SK-N-SH (cell line): Measurements from ENCODE around the gene SRGAP1. TPM values are rescaled to one million over a fixed set of nuclear protein-coding genes. Genes with fewer than 3 reads are reported as not detected.

Experiments used
- CTCF ChIA-PET: fragments of 300-600, 350-600 bp; formaldehyde crosslinking; extraction: SDS; loops from one replicate; lab custom pipeline; 2021; lab: Yijun Ruan, JAX
- POLR2A ChIA-PET: fragments of 350-600 bp; sonication (Branson Sonifier 250); formaldehyde crosslinking; extraction: SDS; loops from one replicate; lab custom pipeline; 2020; ENCODE audit warnings: antibody characterized with exemption, inconsistent platforms; lab: Yijun Ruan, JAX
- DNase-seq: peaks from one replicate; pipeline ENCODE4 v3.0.0; 2012
- H2AFZ ChIP-seq: fragments of 200-600 bp; sonication (generic); 2 replicates; pipeline ENCODE4 v1.8.1; 2016; ENCODE audit warnings: antibody characterized with exemption, mild to moderate bottlenecking, low read depth
- H3F3A ChIP-seq: fragments of 200-600 bp; sonication (generic); replicated peaks from 2 replicates; pipeline ENCODE3; 2016; ENCODE audit warnings: antibody characterized with exemption, mild to moderate bottlenecking; ENCODE audit not compliant: insufficient read depth
- H3K27ac ChIP-seq, 2 experiments: fragments of 200-500 bp in 1 of 2; fragments of 200-600 bp in 1 of 2; sonication (Bioruptor generic) in 1 of 2; sonication (generic), shearing (Covaris generic) in 1 of 2; 2 replicates each; pipeline versions ENCODE4 v1.5.1 to v1.6.1; 2014 to 2016; ENCODE audit warnings: low read depth in 2 of 2, inconsistent platforms in 1 of 2, low read length in 1 of 2, mild to moderate bottlenecking in 1 of 2, mixed read lengths in 1 of 2
- H3K27me3 ChIP-seq: fragments of 200-600 bp; sonication (generic), shearing (Covaris generic); 2 replicates; pipeline ENCODE4 v1.6.1; 2016; ENCODE audit warnings: mixed run types; ENCODE audit not compliant: insufficient read depth
- H3K36me3 ChIP-seq, 2 experiments: fragments of 200-500 bp in 1 of 2; fragments of 200-600 bp in 1 of 2; sonication (Bioruptor generic) in 1 of 2; sonication (generic) in 1 of 2; replicated peaks in 1 of 2; 2 replicates each; pipeline versions ENCODE3 to v1.5.1; 2014 to 2016; ENCODE audit warnings: low read length in 1 of 2, mild to moderate bottlenecking in 1 of 2; ENCODE audit not compliant: insufficient read depth in 2 of 2, control insufficient read depth in 1 of 2
- H3K4me1 ChIP-seq, 2 experiments: fragments of 200-500 bp in 1 of 2; fragments of 200-600 bp in 1 of 2; sonication (Bioruptor generic) in 1 of 2; sonication (generic), shearing (Covaris generic) in 1 of 2; 2 replicates each; pipeline versions ENCODE4 v1.5.1 to v1.6.1; 2014 to 2016; ENCODE audit warnings: low read depth in 1 of 2, low read length in 1 of 2, mixed run types in 1 of 2; ENCODE audit not compliant: insufficient read depth in 2 of 2, control insufficient read depth in 1 of 2
- H3K4me2 ChIP-seq: fragments of 200-600 bp; sonication (generic), shearing (Covaris generic); 2 replicates; pipeline ENCODE4 v1.6.1; 2017; ENCODE audit warnings: mixed run types
- H3K4me3 ChIP-seq, 2 experiments: fragments of 200-500 bp in 1 of 2; fragments of 200-600 bp in 1 of 2; sonication (Bioruptor generic) in 1 of 2; sonication (generic), shearing (Covaris generic) in 1 of 2; 2 replicates each; pipeline versions ENCODE4 v1.5.1 to v1.8.1; 2014 to 2016; ENCODE audit warnings: low read depth in 2 of 2, inconsistent platforms in 1 of 2, low read length in 1 of 2, mild to moderate bottlenecking in 1 of 2, mixed read lengths in 1 of 2, moderate library complexity in 1 of 2
- H3K79me2 ChIP-seq: fragments of 200-600 bp; sonication (generic); 2 replicates; pipeline ENCODE4 v1.8.1; 2017; ENCODE audit warnings: mild to moderate bottlenecking; ENCODE audit not compliant: insufficient read depth
- H3K9ac ChIP-seq: fragments of 200-600 bp; sonication (generic); 2 replicates; pipeline ENCODE4 v1.6.1; 2017; ENCODE audit warnings: mixed run types
- H3K9me2 ChIP-seq: fragments of 200-600 bp; sonication (generic); 2 replicates; pipeline ENCODE4 v1.6.1; 2017; ENCODE audit warnings: mixed run types
- H3K9me3 ChIP-seq: fragments of 200-600 bp; sonication (generic); 2 replicates; pipeline ENCODE4 v1.6.1; 2017; ENCODE audit warnings: mixed run types, mild to moderate bottlenecking, moderate library complexity
- H4K20me1 ChIP-seq: fragments of 200-600 bp; sonication (generic); 2 replicates; pipeline ENCODE4 v1.6.1; 2017; ENCODE audit warnings: mild to moderate bottlenecking, mixed run types; ENCODE audit not compliant: insufficient read depth
- CTCF ChIP-seq: fragments of 200-600 bp; sonication (generic); IDR thresholded peaks from 2 replicates; pipeline ENCODE4 v1.6.1; 2017; ENCODE audit warnings: antibody characterized with exemption, mild to moderate bottlenecking, moderate library complexity
- EZH2phosphoT487 ChIP-seq: fragments of 200-600 bp; sonication (generic); IDR thresholded peaks from 2 replicates; pipeline ENCODE4 v1.6.1; 2017; ENCODE audit warnings: low read depth, mixed run types, mild to moderate bottlenecking, antibody characterized with exemption, moderate library complexity, borderline replicate concordance
- JUND ChIP-seq: IDR thresholded peaks from 2 replicates; pipeline ENCODE4 v1.4.0; 2012
- MEF2A ChIP-seq: IDR thresholded peaks from 2 replicates; pipeline ENCODE4 v1.4.0; 2012; ENCODE audit warnings: low read depth, borderline replicate concordance
- PBX3 ChIP-seq: IDR thresholded peaks from 2 replicates; pipeline ENCODE4; 2012
- RAD21 ChIP-seq: IDR thresholded peaks from 2 replicates; pipeline ENCODE4 v1.6.1; 2012; ENCODE audit warnings: mild to moderate bottlenecking, low read length
- RXRA ChIP-seq: IDR thresholded peaks from 2 replicates; pipeline ENCODE4 v1.4.0; 2012; ENCODE audit warnings: low read depth, mild to moderate bottlenecking, borderline replicate concordance
- SMC3 ChIP-seq: IDR thresholded peaks from 2 replicates; pipeline ENCODE4 v1.6.1; 2012; ENCODE audit warnings: low read depth, low read length, improper control_type of control experiment
- TCF12 ChIP-seq: IDR thresholded peaks from 2 replicates; pipeline ENCODE4 v1.4.0; 2012
- WGBS: methylation state at CpG from one replicate; pipeline ENCODE4 v1.1.6; 2017; ENCODE audit warnings: low lambda C conversion rate; 5-methylcytosine and 5-hydroxymethylcytosine counted together
- polyA plus RNA-seq, 3 experiments: library from polyadenylated mRNA; depleted of rRNA; stranded (reverse); fragments of >200 nt; gene quantifications; 2 replicates each; pipeline ENCODE4 v1.2.3, GENCODE V29; 2012
- TF ChIP-seq, protein P1 (sequence below): IDR thresholded peaks from 2 replicates; pipeline ENCODE4 v1.4.0; 2012; ENCODE audit warnings: low read depth, borderline replicate concordance
- TF ChIP-seq, protein P2 (sequence below): IDR thresholded peaks from 2 replicates; pipeline ENCODE4 v1.6.1; 2012; ENCODE audit warnings: mild to moderate bottlenecking, low read depth, low read length, moderate library complexity
- TF ChIP-seq, protein P3 (sequence below): fragments of 150-350 bp; IDR thresholded peaks from 2 replicates; pipeline ENCODE4 v1.6.1; 2017; ENCODE audit warnings: antibody characterized with exemption, low read length, low read depth, borderline replicate concordance
- TF ChIP-seq, protein P4 (sequence below): IDR thresholded peaks from 2 replicates; pipeline ENCODE4 v1.4.0; 2012; ENCODE audit warnings: low read depth, borderline replicate concordance

The SRGAP1 gene
- polyA plus RNA-seq, 1 of the 3 experiments (the other 2 are of a cell fraction) = 2.6 TPM

GRCh38 chr12:63964301-63964700 is 119.8 kb downstream of the SRGAP1 start:
- DNase-seq = no peak
- Histone ChIP-seq H3K4me2 (no peak overlapping the region), H3K9ac (no peak overlapping the region), H3K27me3 (no peaks in the 10 kb centered on the region), H3F3A (peaks cover 7% of the 10 kb centered on the region), H3K79me2 (peaks cover 23% of the 10 kb centered on the region), H3K9me2 (no peaks in the 10 kb centered on the region), H4K20me1 (no peaks in the 10 kb centered on the region), H3K4me3 (no peak overlapping the region), H3K27ac (no peak overlapping the region), H3K4me1 (peaks cover 26 to 34% of the 10 kb centered on the region in 2 experiments; a peak in 3 of 4 replicates), H3K36me3 (no peaks in the 10 kb centered on the region), H3K9me3 (no peaks in the 10 kb centered on the region), H2AFZ (no peak overlapping the region)
- ChIA-PET CTCF (interaction anchor here (0.6 to 3.2 kb wide), 5 partner anchors 9 to 1299 kb away, joined by 3 to 16 read pairs (median 3); partner anchors contain the start of gene SRGAP1), POLR2A (no interaction called here)
- WGBS = 100% methylated on average over 1 of the region's 1 CpG
- TF ChIP-seq, protein P1, sequence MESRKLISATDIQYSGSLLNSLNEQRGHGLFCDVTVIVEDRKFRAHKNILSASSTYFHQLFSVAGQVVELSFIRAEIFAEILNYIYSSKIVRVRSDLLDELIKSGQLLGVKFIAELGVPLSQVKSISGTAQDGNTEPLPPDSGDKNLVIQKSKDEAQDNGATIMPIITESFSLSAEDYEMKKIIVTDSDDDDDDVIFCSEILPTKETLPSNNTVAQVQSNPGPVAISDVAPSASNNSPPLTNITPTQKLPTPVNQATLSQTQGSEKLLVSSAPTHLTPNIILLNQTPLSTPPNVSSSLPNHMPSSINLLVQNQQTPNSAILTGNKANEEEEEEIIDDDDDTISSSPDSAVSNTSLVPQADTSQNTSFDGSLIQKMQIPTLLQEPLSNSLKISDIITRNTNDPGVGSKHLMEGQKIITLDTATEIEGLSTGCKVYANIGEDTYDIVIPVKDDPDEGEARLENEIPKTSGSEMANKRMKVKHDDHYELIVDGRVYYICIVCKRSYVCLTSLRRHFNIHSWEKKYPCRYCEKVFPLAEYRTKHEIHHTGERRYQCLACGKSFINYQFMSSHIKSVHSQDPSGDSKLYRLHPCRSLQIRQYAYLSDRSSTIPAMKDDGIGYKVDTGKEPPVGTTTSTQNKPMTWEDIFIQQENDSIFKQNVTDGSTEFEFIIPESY = no peak
- no peak for TF ChIP-seq JUND
- TF ChIP-seq, protein P2, sequence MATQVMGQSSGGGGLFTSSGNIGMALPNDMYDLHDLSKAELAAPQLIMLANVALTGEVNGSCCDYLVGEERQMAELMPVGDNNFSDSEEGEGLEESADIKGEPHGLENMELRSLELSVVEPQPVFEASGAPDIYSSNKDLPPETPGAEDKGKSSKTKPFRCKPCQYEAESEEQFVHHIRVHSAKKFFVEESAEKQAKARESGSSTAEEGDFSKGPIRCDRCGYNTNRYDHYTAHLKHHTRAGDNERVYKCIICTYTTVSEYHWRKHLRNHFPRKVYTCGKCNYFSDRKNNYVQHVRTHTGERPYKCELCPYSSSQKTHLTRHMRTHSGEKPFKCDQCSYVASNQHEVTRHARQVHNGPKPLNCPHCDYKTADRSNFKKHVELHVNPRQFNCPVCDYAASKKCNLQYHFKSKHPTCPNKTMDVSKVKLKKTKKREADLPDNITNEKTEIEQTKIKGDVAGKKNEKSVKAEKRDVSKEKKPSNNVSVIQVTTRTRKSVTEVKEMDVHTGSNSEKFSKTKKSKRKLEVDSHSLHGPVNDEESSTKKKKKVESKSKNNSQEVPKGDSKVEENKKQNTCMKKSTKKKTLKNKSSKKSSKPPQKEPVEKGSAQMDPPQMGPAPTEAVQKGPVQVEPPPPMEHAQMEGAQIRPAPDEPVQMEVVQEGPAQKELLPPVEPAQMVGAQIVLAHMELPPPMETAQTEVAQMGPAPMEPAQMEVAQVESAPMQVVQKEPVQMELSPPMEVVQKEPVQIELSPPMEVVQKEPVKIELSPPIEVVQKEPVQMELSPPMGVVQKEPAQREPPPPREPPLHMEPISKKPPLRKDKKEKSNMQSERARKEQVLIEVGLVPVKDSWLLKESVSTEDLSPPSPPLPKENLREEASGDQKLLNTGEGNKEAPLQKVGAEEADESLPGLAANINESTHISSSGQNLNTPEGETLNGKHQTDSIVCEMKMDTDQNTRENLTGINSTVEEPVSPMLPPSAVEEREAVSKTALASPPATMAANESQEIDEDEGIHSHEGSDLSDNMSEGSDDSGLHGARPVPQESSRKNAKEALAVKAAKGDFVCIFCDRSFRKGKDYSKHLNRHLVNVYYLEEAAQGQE = no peak
- TF ChIP-seq CTCF = no peak
- TF ChIP-seq TCF12 = no peak
- no peak for TF ChIP-seq MEF2A
- TF ChIP-seq EZH2phosphoT487 = no peak
- no peak for TF ChIP-seq SMC3
- TF ChIP-seq PBX3 = no peak
- no peak for TF ChIP-seq RAD21
- no peak for TF ChIP-seq RXRA
- TF ChIP-seq, protein P3, sequence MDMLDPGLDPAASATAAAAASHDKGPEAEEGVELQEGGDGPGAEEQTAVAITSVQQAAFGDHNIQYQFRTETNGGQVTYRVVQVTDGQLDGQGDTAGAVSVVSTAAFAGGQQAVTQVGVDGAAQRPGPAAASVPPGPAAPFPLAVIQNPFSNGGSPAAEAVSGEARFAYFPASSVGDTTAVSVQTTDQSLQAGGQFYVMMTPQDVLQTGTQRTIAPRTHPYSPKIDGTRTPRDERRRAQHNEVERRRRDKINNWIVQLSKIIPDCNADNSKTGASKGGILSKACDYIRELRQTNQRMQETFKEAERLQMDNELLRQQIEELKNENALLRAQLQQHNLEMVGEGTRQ = no peak
- TF ChIP-seq, protein P4, sequence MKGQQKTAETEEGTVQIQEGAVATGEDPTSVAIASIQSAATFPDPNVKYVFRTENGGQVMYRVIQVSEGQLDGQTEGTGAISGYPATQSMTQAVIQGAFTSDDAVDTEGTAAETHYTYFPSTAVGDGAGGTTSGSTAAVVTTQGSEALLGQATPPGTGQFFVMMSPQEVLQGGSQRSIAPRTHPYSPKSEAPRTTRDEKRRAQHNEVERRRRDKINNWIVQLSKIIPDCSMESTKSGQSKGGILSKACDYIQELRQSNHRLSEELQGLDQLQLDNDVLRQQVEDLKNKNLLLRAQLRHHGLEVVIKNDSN = no peak
